Measurements from ENCODE around the gene DSCAM. TPM values are rescaled to one million over a fixed set of nuclear protein-coding genes. Genes with fewer than 3 reads are reported as not detected.

Gene DSCAM
- total and polyA plus RNA-seq, 12 donors: under 0.01 to 0.11 (median 0.07) TPM; not detected in 5

- 80 to 88% (median 86%) methylated on average over 4 to 5 of the region's 5 CpGs for WGBS, 4 donors
Observed at GRCh38 chr21:40686526-40686925, 160.4 kb downstream of the DSCAM start.

GRCh38 chr21:40685141-40685540 is 161.8 kb downstream of the DSCAM start:
- 65 to 91% (median 75%) methylated on average over 2 to 3 of the region's 3 CpGs for WGBS, 4 donors
- TF ChIP-seq POLR2A (IDR thresholded peaks at IDR 0.05) (no peak), CTCF (IDR thresholded peaks at IDR 0.05) (no peak)

More at GRCh38 chr21:40686526-40686925, 160.4 kb downstream of the DSCAM start:
- no peak overlapping the region for H3K4me3 ChIP-seq
- H3K27ac ChIP-seq: no peak overlapping the region
- H3K9me3 ChIP-seq (replicated peaks in 1 of 3): no peaks in the 10 kb centered on the region
- no peak for DNase-seq
- no peaks in the 10 kb centered on the region for H3K27me3 ChIP-seq
- no peak for TF ChIP-seq CTCF (IDR thresholded peaks at IDR 0.05)
- TF ChIP-seq POLR2A (IDR thresholded peaks at IDR 0.05): no peak
- H3K4me1 ChIP-seq (replicated peaks in 1 of 2): no peaks in the 10 kb centered on the region
- no peaks in the 10 kb centered on the region for H3K36me3 ChIP-seq (replicated peaks in 1 of 2)
- intact Hi-C loops (cut with DNase I): no loop called here

GRCh38 chr21:40684726-40685125 is 162.2 kb downstream of the DSCAM start:
- intact Hi-C loops (cut with DNase I): no loop called here
- Histone ChIP-seq H3K27ac (no peak overlapping the region), H3K4me3 (no peak overlapping the region), H3K9me3 (replicated peaks in 1 of 3) (no peaks in the 10 kb centered on the region), H3K36me3 (replicated peaks in 1 of 2) (no peaks in the 10 kb centered on the region), H3K27me3 (no peaks in the 10 kb centered on the region), H3K4me1 (replicated peaks in 1 of 2) (no peaks in the 10 kb centered on the region)
- WGBS, 4 donors: 77 to 84% (median 82%) methylated on average over 2 of the region's 2 CpGs
- DNase-seq: no peak
- TF ChIP-seq CTCF (IDR thresholded peaks at IDR 0.05) (no peak), POLR2A (IDR thresholded peaks at IDR 0.05) (no peak)

More at GRCh38 chr21:40685141-40685540, 161.8 kb downstream of the DSCAM start:
- H3K36me3 ChIP-seq (replicated peaks in 1 of 2): no peaks in the 10 kb centered on the region
- DNase-seq: no peak
- H3K4me1 ChIP-seq (replicated peaks in 1 of 2): no peaks in the 10 kb centered on the region
- no peak overlapping the region for H3K27ac ChIP-seq
- intact Hi-C loops (cut with DNase I): no loop called here
- no peaks in the 10 kb centered on the region for H3K27me3 ChIP-seq
- no peak overlapping the region for H3K4me3 ChIP-seq
- no peaks in the 10 kb centered on the region for H3K9me3 ChIP-seq (replicated peaks in 1 of 3)

- no peak overlapping the region for H3K27ac ChIP-seq
- no peak overlapping the region for H3K4me3 ChIP-seq
- H3K4me1 ChIP-seq (replicated peaks in 1 of 2): no peaks in the 10 kb centered on the region
- no peaks in the 10 kb centered on the region for H3K36me3 ChIP-seq (replicated peaks in 1 of 2)
- TF ChIP-seq POLR2A (IDR thresholded peaks at IDR 0.05): no peak
- no peak for TF ChIP-seq CTCF (IDR thresholded peaks at IDR 0.05)
- intact Hi-C loops (cut with DNase I): no loop called here
- DNase-seq: no peak
- H3K27me3 ChIP-seq: no peaks in the 10 kb centered on the region
- H3K9me3 ChIP-seq (replicated peaks in 1 of 3): no peaks in the 10 kb centered on the region
- 68 to 82% (median 70%) methylated on average over 5 of the region's 5 CpGs for WGBS, 4 donors
Observed at GRCh38 chr21:40683349-40683748, 163.6 kb downstream of the DSCAM start.
